Activated CD8-positive, alpha-beta memory T cell treated with anti-CD3 and anti-CD28 coated beads for 36 hours (primary cell): Measurements from ENCODE around the gene PAGE3. TPM values are rescaled to one million over a fixed set of nuclear protein-coding genes. Genes with fewer than 3 reads are reported as not detected.

Source experiments
- CTCF ChIA-PET: fragments of 350-600 bp; sonication (Branson Sonifier 250); formaldehyde crosslinking; loops from one replicate; lab custom pipeline; 2021; ENCODE audit warnings: antibody characterized with exemption; lab: Charles Lee
- POLR2A ChIA-PET: fragments of 350-600 bp; sonication (Branson Sonifier 250); formaldehyde crosslinking; loops from one replicate; lab custom pipeline; 2021; ENCODE audit warnings: antibody characterized with exemption; lab: Charles Lee
- total RNA-seq, 2 experiments: library from RNA; stranded (reverse); gene quantifications; one replicate each; pipeline ENCODE4 v1.2.3, GENCODE V29; 2021

The PAGE3 gene
- not detected for total RNA-seq

DNA sequence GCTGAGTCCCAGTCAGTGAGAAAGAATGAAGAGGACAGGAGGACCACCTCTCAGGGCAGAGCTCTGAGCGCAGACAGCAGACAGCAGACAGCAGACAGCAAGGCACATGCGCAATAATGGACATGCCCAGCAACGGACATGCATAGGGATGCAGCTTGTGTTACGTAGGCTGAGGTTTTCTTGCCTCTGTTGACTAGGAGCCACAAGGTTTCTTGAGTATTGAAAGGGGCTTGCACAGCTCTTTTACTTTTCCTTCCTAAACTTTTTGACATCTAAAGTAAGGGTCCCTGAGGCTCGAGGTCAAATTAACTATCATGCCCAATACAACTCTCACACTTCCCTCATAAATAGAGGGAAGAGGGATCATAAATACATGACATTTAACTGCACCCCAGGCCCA, at the start of gene PAGE3:
TSS of gene PAGE3 (minus strand) at position 101 of the 400 bp plus-strand sequence. CDS start 1,013 bp downstream, outside the sequence.
- ChIA-PET CTCF (interaction anchor here (0.5 kb wide), 1 partner anchor 173 kb away, joined by 3 read pairs; no protein-coding TSS in a partner anchor), POLR2A (no interaction called here)

DNA sequence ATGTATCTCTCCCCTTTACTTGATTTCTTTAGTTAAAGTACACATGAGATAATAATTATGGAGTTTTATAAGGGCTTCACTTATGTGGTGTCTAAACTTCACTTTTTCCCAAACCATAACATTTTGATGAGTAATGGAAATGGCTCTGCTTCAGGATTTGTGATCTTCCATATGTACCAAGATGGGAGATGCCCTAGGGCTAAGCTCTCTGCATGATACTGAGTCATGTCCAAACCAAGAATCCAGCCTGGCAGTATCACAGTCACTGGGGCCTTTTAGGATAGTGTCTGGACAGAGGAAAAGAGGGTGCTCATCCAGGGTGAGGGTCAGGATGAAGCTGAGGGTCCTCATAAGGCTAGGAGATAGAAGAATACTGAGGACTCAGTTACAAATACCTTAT, 47.9 kb upstream of the PAGE3 start:
- CTCF ChIA-PET, result no interaction called here
- POLR2A ChIA-PET, result no interaction called here

GRCh38 chrX:55290963-55291362, 26.2 kb upstream of the PAGE3 start:
- POLR2A ChIA-PET, result no interaction called here
- CTCF ChIA-PET, result no interaction called here

- CTCF ChIA-PET, result no interaction called here
- POLR2A ChIA-PET, result no interaction called here
Measured at GRCh38 chrX:55279832-55280231, 15.1 kb upstream of the PAGE3 start.

DNA sequence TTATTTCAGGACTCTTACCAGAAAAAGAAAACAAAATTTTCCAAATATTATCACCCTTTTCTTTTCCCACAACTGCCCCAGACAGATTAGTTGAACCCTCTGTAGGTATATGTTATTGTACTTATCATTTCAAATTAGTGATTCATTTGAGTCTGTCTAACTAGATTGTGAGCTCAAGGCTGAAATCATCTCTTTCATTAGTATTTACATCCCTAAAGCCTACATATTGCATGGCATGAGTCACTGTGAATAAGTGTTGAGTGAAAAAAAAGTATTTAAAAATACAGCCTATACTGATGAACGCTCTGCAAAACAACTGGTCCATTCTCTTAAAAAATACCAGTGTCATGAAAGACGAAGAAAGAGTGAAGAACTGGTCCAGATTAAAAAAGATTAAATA, 3.9 kb downstream of the PAGE3 start:
- ChIA-PET CTCF (no interaction called here), POLR2A (no interaction called here)

DNA sequence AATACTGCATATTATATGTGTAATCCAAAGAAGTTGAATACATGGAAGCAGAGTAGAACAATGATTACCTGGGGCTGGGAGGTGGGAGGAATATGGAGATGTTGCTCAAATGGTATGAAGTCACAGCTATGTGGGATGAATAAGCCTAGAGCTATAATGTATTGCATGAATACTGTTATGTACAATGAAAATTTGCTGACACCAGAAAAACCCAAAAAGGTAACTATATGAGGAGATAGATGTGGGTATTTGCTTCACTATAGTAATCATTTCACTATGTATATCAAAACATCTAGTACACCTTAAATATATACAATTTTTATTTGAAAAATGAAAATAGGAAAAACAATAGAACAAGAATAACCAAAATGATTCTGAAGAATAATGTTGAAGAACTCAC, 11.2 kb downstream of the PAGE3 start:
- ChIA-PET CTCF (no interaction called here), POLR2A (no interaction called here)

DNA sequence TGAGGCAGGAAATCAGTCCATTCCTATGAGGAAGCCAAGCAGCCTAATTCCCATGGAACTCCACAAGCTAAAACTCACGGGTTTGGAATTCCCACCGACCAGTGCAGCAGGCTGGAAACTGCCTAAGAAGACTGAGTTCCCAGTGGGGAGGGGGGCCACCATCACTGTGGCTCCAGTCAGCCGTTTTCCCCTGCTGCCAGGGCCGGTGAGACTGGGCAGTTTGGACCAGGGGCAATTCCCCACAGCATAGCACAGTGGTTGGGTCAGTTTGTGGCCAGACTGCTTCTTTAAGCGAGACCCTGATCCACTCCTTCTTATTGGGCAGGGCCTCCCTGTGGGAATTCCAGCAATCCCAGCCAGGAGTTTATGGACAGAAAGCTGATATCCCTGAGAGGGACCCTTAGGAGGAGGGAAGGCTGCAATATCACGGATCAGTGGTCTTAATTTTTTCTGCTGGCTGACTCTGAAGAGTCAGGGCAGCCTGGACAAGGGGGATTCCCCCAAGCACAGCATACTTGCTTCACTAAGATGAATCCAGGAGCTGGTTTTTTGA, 23.9 kb downstream of the PAGE3 start:
- ChIA-PET POLR2A (no interaction called here), CTCF (no interaction called here)

- CTCF ChIA-PET, result interaction anchor here (0.7 kb wide), 1 partner anchor 56 kb away, joined by 3 read pairs; no protein-coding TSS in a partner anchor
- POLR2A ChIA-PET, result no interaction called here
Measured at GRCh38 chrX:55220119-55220794, 44.5 kb downstream of the PAGE3 start, which contains the start of gene PAGE5. PAGE5 (plus strand) TSS chrX:55220346; CDS start chrX:55221383, 1,037 bp downstream.

DNA sequence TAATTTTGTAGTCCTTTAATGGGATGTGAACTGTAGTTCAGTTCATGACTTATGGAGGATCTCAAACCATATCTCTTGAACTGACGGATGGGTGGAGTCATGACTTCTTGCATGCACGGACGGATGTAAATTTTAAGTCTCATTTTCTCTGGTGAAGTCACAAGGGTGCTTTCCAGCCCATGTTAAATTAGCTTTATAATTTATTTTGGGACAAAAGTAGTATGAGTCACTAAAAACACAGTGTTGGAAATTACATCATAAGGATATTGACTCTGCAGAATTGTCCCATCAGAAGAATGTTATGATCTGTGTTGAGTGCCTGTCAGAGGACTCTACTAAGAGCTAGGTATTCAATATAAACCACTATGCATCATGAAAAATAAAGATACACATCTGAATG, 51.3 kb downstream of the PAGE3 start:
- POLR2A ChIA-PET, result no interaction called here
- CTCF ChIA-PET, result no interaction called here

DNA sequence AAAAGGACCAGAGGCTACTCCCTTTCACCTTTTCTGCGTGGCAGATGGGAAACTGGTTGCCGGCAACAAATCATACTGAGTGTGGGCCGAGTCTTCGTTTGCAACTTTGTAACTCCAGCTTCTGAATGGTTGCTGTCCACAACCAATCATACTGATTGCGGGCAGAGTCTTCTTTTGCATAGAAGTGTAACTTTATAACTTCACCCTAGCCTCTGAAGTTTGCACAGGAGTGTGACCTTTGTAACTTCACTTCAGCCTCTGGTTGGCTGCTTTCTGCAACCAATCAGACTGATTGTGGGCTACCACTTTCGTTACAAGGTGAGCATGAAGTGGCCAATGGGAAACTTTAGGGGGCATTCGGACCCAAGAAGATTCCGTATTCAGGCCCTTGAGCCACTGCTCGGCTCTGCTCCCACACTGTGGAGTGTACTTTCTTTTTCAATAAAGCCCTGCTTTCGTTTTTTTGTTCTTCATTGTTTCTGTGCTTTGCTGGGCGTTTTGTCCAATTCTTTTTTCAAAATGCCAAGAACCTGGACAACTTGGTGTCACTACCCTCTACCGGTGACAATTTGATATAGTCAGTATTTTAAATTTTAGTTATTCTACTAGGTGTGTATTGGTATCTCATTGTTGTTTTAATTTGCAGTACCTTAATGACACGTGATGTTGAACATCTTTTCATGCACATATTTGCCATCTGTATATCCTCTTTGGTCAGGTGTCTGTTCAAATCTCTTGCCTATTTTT, 53.6 kb downstream of the PAGE3 start:
- CTCF ChIA-PET, result no interaction called here
- POLR2A ChIA-PET, result no interaction called here

Other genes with a start within 250 kb of the PAGE3 start
- not detected for gene ALAS2, start 233.9 kb downstream of the PAGE3 start, total RNA-seq
- gene PAGE2B, start 189.9 kb downstream of the PAGE3 start, total RNA-seq, result not detected
- gene PAGE2, start 175.9 kb downstream of the PAGE3 start, total RNA-seq, result not detected
- gene PAGE5, start 44.6 kb downstream of the PAGE3 start, total RNA-seq, result 1 to 10 TPM; 1.6 to 1.7 TPM
- 10 to 100 TPM; 16.6 TPM for gene MAGEH1, start 187.2 kb upstream of the PAGE3 start, total RNA-seq
- gene USP51, start 224.9 kb upstream of the PAGE3 start, total RNA-seq, result 1 to 10 TPM; 1.1 to 1.6 TPM